H1 (cell line): ENCODE measurements around the gene KRTAP12-4. TPM values are rescaled to one million over a fixed set of nuclear protein-coding genes. Genes with fewer than 3 reads are reported as not detected.
A peak's percentile ranks its signal among the peaks of the same experiment; 100 is the strongest.

Source experiments
- CTCF ChIA-PET: fragments of 300-600 bp; sonication (Branson Sonifier 250); formaldehyde crosslinking; loops from one replicate; lab custom pipeline; 2021; ENCODE audit not compliant: partially characterized antibody; lab: Charles Lee
- POLR2A ChIA-PET: fragments of 300-600 bp; sonication (Branson Sonifier 250); formaldehyde crosslinking; loops from one replicate; lab custom pipeline; 2021; ENCODE audit warnings: inconsistent platforms; ENCODE audit not compliant: partially characterized antibody; lab: Charles Lee
- DNase-seq, 2 experiments: peaks; one replicate each; pipeline versions ENCODE4 v3.0.0 to v3.0.0-alpha.2; 2010 to 2022; ENCODE audit warnings: low spot score in 2 of 2, low read depth in 1 of 2, mixed read lengths in 1 of 2
- FAIRE-seq: peaks from 2 replicates; lab custom pipeline; 2011; peaks lifted over from hg19 to GRCh38; lab: Jason Lieb, UNC
- H2AFZ ChIP-seq: 2 replicates; pipeline ENCODE4 v1.8.1; 2012; ENCODE audit warnings: low read length, inconsistent platforms
- H2AK5ac ChIP-seq: 2 replicates; pipeline ENCODE4 v1.6.1; 2013; ENCODE audit warnings: low read depth, low read length
- H2BK120ac ChIP-seq: replicated peaks from 2 replicates; pipeline ENCODE3; 2013; ENCODE audit warnings: low read depth, low read length, inconsistent platforms
- H2BK12ac ChIP-seq: 2 replicates; pipeline ENCODE4 v1.6.1; 2013; ENCODE audit warnings: low read depth, low read length
- H2BK15ac ChIP-seq: 2 replicates; pipeline ENCODE4 v1.6.1; 2013; ENCODE audit warnings: low read length
- H2BK20ac ChIP-seq: 2 replicates; pipeline ENCODE4 v1.6.1; 2013; ENCODE audit warnings: low read length
- H2BK5ac ChIP-seq: 2 replicates; pipeline ENCODE4 v1.6.1; 2013; ENCODE audit warnings: low read depth, low read length
- H3K14ac ChIP-seq: 2 replicates; pipeline ENCODE4 v1.6.1; 2013; ENCODE audit warnings: inconsistent platforms; ENCODE audit not compliant: insufficient read length
- H3K18ac ChIP-seq: 2 replicates; pipeline ENCODE4 v1.6.1; 2013; ENCODE audit warnings: low read length; ENCODE audit errors: extremely low read depth
- H3K23ac ChIP-seq: 2 replicates; pipeline ENCODE4 v1.6.1; 2013; ENCODE audit warnings: inconsistent platforms; ENCODE audit not compliant: insufficient read length
- H3K23me2 ChIP-seq: 2 replicates; pipeline ENCODE4 v1.6.1; 2013; ENCODE audit warnings: low read depth, low read length
- H3K27ac ChIP-seq: 2 replicates; pipeline ENCODE4 v1.6.1; 2011; ENCODE audit warnings: low read depth, low read length, inconsistent platforms
- H3K27me3 ChIP-seq, 4 experiments: replicated peaks in 1 of 4; 1 replicate in 1 of 4; 2 replicates in 3 of 4; pipeline versions ENCODE4 v1.6.1 to v1.8.1; 2011 to 2013; ENCODE audit warnings: low read length in 3 of 4, mild to moderate bottlenecking in 3 of 4, inconsistent platforms in 2 of 4, mixed read lengths in 2 of 4, moderate library complexity in 1 of 4; ENCODE audit not compliant: control insufficient read depth in 3 of 4, insufficient read depth in 3 of 4; ENCODE audit errors: extremely low read depth in 1 of 4
- H3K36me3 ChIP-seq, 4 experiments: 2 replicates each; pipeline versions ENCODE4 v1.6.1 to v1.8.1; 2011 to 2013; ENCODE audit warnings: mild to moderate bottlenecking in 4 of 4, low read length in 3 of 4, moderate library complexity in 2 of 4, control low read depth in 1 of 4, inconsistent platforms in 1 of 4; ENCODE audit not compliant: insufficient read depth in 4 of 4, control insufficient read depth in 2 of 4
- H3K4ac ChIP-seq: replicated peaks from 2 replicates; pipeline ENCODE3; 2013; ENCODE audit warnings: low read length, low read depth, mixed read lengths, inconsistent platforms; ENCODE audit not compliant: insufficient read length
- H3K4me1 ChIP-seq, 4 experiments: replicated peaks in 1 of 4; 1 replicate in 1 of 4; 2 replicates in 3 of 4; pipeline versions ENCODE4 v1.6.1 to v1.8.1; 2011 to 2013; ENCODE audit warnings: low read length in 3 of 4, inconsistent platforms in 2 of 4, mixed read lengths in 1 of 4; ENCODE audit not compliant: insufficient read depth in 4 of 4, control insufficient read depth in 3 of 4
- H3K4me2 ChIP-seq, 2 experiments: 2 replicates each; pipeline versions ENCODE4 v1.6.1 to v1.8.1; 2011 to 2013; ENCODE audit warnings: low read depth in 2 of 2, low read length in 2 of 2, control low read depth in 1 of 2, inconsistent platforms in 1 of 2, mild to moderate bottlenecking in 1 of 2; ENCODE audit not compliant: insufficient read depth in 1 of 2
- H3K4me3 ChIP-seq, 4 experiments: fragments of 200-600, 300-600 bp in 1 of 4; sonication (generic), shearing (Covaris generic), sonication (Bioruptor Twin) in 1 of 4; 2 replicates each; pipeline versions ENCODE4 v1.5.1 to v1.8.1; 2011 to 2016; ENCODE audit warnings: low read length in 4 of 4, low read depth in 3 of 4, control low read depth in 2 of 4, inconsistent platforms in 2 of 4, mild to moderate bottlenecking in 2 of 4, mixed read lengths in 1 of 4, moderate library complexity in 1 of 4; ENCODE audit not compliant: insufficient read depth in 2 of 4; ENCODE audit errors: extremely low read depth in 1 of 4
- H3K56ac ChIP-seq: replicated peaks from 2 replicates; pipeline ENCODE3; 2013; ENCODE audit warnings: low read depth, mild to moderate bottlenecking, mixed read lengths, low read length, inconsistent platforms; ENCODE audit not compliant: insufficient read length
- H3K79me1 ChIP-seq: 2 replicates; pipeline ENCODE4 v1.6.1; 2013; ENCODE audit warnings: low read depth, low read length, control low read depth
- H3K79me2 ChIP-seq, 2 experiments: 2 replicates each; pipeline versions ENCODE4 v1.6.1 to v1.8.1; 2012 to 2013; ENCODE audit warnings: low read length in 2 of 2, mild to moderate bottlenecking in 2 of 2, inconsistent platforms in 1 of 2; ENCODE audit not compliant: insufficient read depth in 2 of 2, control insufficient read depth in 1 of 2
- H3K9ac ChIP-seq, 4 experiments: replicated peaks in 1 of 4; 1 replicate in 1 of 4; 2 replicates in 3 of 4; pipeline versions ENCODE4 v1.6.1 to v1.8.1; 2011 to 2013; ENCODE audit warnings: low read depth in 3 of 4, low read length in 3 of 4, control low read depth in 2 of 4, mild to moderate bottlenecking in 2 of 4, moderate library complexity in 2 of 4, inconsistent platforms in 1 of 4; ENCODE audit errors: extremely low read depth in 1 of 4
- H3K9me3 ChIP-seq, 2 experiments: 2 replicates each; pipeline versions ENCODE4 v1.6.1 to v1.8.1; 2012 to 2013; ENCODE audit warnings: mild to moderate bottlenecking in 2 of 2, moderate library complexity in 2 of 2, control low read depth in 1 of 2, inconsistent platforms in 1 of 2, low read depth in 1 of 2, low read length in 1 of 2, mixed read lengths in 1 of 2; ENCODE audit not compliant: insufficient read depth in 2 of 2
- H4K20me1 ChIP-seq, 2 experiments: replicated peaks in 1 of 2; 2 replicates each; pipeline versions ENCODE3 to v1.8.1; 2011 to 2013; ENCODE audit warnings: inconsistent platforms in 2 of 2, low read length in 2 of 2, mild to moderate bottlenecking in 1 of 2; ENCODE audit not compliant: insufficient read depth in 2 of 2, control insufficient read depth in 1 of 2
- H4K5ac ChIP-seq: 2 replicates; pipeline ENCODE4 v1.6.1; 2013; ENCODE audit warnings: low read length, low read depth, mixed read lengths, inconsistent platforms; ENCODE audit not compliant: insufficient read length
- H4K8ac ChIP-seq: 2 replicates; pipeline ENCODE4 v1.8.0; 2013; ENCODE audit warnings: mild to moderate bottlenecking, moderate library complexity, low read length, inconsistent platforms; ENCODE audit not compliant: insufficient read depth; ENCODE audit errors: extremely low read depth
- H4K91ac ChIP-seq: replicated peaks from 2 replicates; pipeline ENCODE3; 2013; ENCODE audit warnings: low read length, mixed read lengths, inconsistent platforms; ENCODE audit not compliant: insufficient read length
- ASH2L ChIP-seq: fragments of 200-600, 300-600 bp; sonication (generic); IDR thresholded peaks from one replicate; pipeline ENCODE4 v1.7.1; 2017; ENCODE audit warnings: low read length
- CBX5 ChIP-seq: fragments of 300-800, 300-1000 bp; sonication (generic); IDR thresholded peaks from 2 replicates; pipeline ENCODE4 v1.7.1; 2016; ENCODE audit warnings: antibody characterized with exemption, low read length, low read depth
- CTBP2 ChIP-seq: IDR thresholded peaks from 2 replicates; pipeline ENCODE4 v1.7.0; 2011; ENCODE audit warnings: borderline replicate concordance, mild to moderate bottlenecking, moderate library complexity, mixed read lengths, low read length; ENCODE audit not compliant: insufficient read depth, insufficient read length
- HDAC6 ChIP-seq: IDR thresholded peaks from one replicate; pipeline ENCODE4 v1.7.1; 2012; ENCODE audit warnings: low read depth, mild to moderate bottlenecking, inconsistent platforms, low read length, moderate library complexity
- JUN ChIP-seq: IDR thresholded peaks from 2 replicates; pipeline ENCODE4 v1.6.1; 2011; ENCODE audit warnings: low read depth, mild to moderate bottlenecking, improper control_type of control experiment, low read length
- JUND ChIP-seq: IDR thresholded peaks from 2 replicates; pipeline ENCODE4 v1.6.1; 2011; ENCODE audit warnings: mild to moderate bottlenecking, improper control_type of control experiment, low read length
- KDM1A ChIP-seq: fragments of 200-600, 300-600 bp; sonication (generic); IDR thresholded peaks from 2 replicates; pipeline ENCODE4 v1.7.1; 2016; ENCODE audit warnings: mild to moderate bottlenecking, low read length, borderline replicate concordance
- POLR2A ChIP-seq, 2 experiments: IDR thresholded peaks; 1 replicate in 1 of 2; 2 replicates in 1 of 2; pipeline ENCODE4 v1.6.1; 2011; ENCODE audit warnings: low read depth in 2 of 2, low read length in 2 of 2, mild to moderate bottlenecking in 2 of 2; ENCODE audit errors: control extremely low read depth in 1 of 2
- RBBP5 ChIP-seq: IDR thresholded peaks from 2 replicates; pipeline ENCODE4 v1.7.1; 2012; ENCODE audit warnings: low read depth, mild to moderate bottlenecking, inconsistent platforms, low read length, moderate library complexity, borderline replicate concordance
- SP1 ChIP-seq: IDR thresholded peaks from 2 replicates; pipeline ENCODE4 v1.6.1; 2011; ENCODE audit warnings: low read depth, low read length
- TAF7 ChIP-seq: optimal IDR thresholded peaks from 2 replicates; pipeline ENCODE3; 2011; ENCODE audit warnings: low read depth, mild to moderate bottlenecking, inconsistent platforms, low read length, moderate library complexity, borderline replicate concordance
- ZNF274 ChIP-seq: IDR thresholded peaks from 2 replicates; pipeline ENCODE4 v1.7.0; 2012; ENCODE audit warnings: low read length, borderline replicate concordance; ENCODE audit errors: extremely low read depth
- WGBS, 2 experiments: shearing (Covaris generic) in 1 of 2; methylation state at CpG; one replicate each; pipeline versions ENCODE4 v1.1.6 to v1.1.7; 2013 to 2015; ENCODE audit warnings: low lambda C conversion rate in 2 of 2, mixed read lengths in 2 of 2, inconsistent platforms in 1 of 2, low coverage in 1 of 2, missing lambda C conversion rate in 1 of 2; ENCODE audit not compliant: insufficient replicate concordance in 2 of 2, insufficient coverage in 1 of 2, insufficient read length in 1 of 2; ENCODE audit errors: extremely low coverage in 1 of 2, missing lambda C conversion rate in 1 of 2; 5-methylcytosine and 5-hydroxymethylcytosine counted together
- polyA plus RNA-seq, 7 experiments: library from polyadenylated mRNA; depleted of rRNA in 3 of 7; stranded (reverse) in 5 of 7; unstranded in 2 of 7; fragments of >200 nt in 5 of 7; fragments of 200-250 nt in 2 of 7; gene quantifications; 1 replicate in 5 of 7; 2 replicates in 1 of 7; 4 replicates in 1 of 7; pipeline versions ENCODE4 v1.2.1 to v1.2.3, GENCODE V29; 2011 to 2013; ENCODE audit warnings: missing spikeins in 2 of 7, mixed read lengths in 2 of 7
- total RNA-seq: library from RNA; stranded (reverse); fragmentation: NEBNext Ultra II Directional; extraction: Animal tissue kit (Norgen Biotek cat#: 25700); gene quantifications from 2 replicates; pipeline ENCODE4 v1.2.1, GENCODE V29; 2021
- TF ChIP-seq, protein P1 (sequence below): IDR thresholded peaks from 2 replicates; pipeline ENCODE4 v1.6.1; 2012; ENCODE audit warnings: inconsistent platforms

The KRTAP12-4 gene
- total and polyA plus RNA-seq, 2 of the 8 experiments (the other 6 are each of a cell fraction or from before 2014, with no cell fraction given), result not detected

DNA sequence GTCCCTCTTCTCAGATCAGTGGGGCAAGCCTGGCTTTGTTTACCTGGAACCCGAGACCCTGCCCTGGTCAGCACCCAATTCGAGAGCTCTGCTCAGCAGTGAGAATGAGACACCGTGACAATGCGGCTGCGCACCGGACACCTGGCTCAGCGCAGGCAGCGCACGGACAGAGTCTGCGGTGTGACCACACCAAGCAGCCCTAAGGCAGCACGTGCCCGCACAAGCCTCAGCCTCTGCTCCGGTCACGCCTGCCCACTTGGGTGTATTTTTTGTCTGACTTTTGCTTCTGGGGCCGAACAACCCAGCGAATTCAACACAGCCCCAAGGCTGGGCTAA is 37.9 kb downstream of the KRTAP12-4 start:
- peak overlapping the region; percentile 76 for H3K4ac ChIP-seq
- H3K56ac ChIP-seq, result no peak overlapping the region
- peak in 1 of 2 experiments; percentile 45 for DNase-seq
- no peak overlapping the region for H4K5ac ChIP-seq
- peak overlapping the region; percentile 84; the same call in 1 of the 2 replicates for H2BK12ac ChIP-seq
- no peak overlapping the region for H2BK120ac ChIP-seq
- H3K9me3 ChIP-seq, result peaks cover 11 to 12% of the 10 kb centered on the region in 2 experiments
- H3K23ac ChIP-seq, result no peak overlapping the region
- H3K9ac ChIP-seq, result no peak overlapping the region
- no peaks in the 10 kb centered on the region for H3K36me3 ChIP-seq
- peak overlapping the region; percentile 60; the same call in 1 of the 2 replicates for H2BK5ac ChIP-seq
- peaks cover 0 to 6% (median 2%) of the 10 kb centered on the region in 4 experiments; a peak in 4 of 7 replicates for H3K4me1 ChIP-seq
- no peak overlapping the region for H2AFZ ChIP-seq
- no peaks in the 10 kb centered on the region; the same call in 1 of the 2 replicates for H3K79me1 ChIP-seq
- no peak overlapping the region for H3K4me3 ChIP-seq
- peak overlapping the region; percentile 32; the same call in 1 of the 2 replicates for H3K18ac ChIP-seq
- no peak overlapping the region for H3K4me2 ChIP-seq
- no peaks in the 10 kb centered on the region for H3K79me2 ChIP-seq
- H2BK15ac ChIP-seq, result peak overlapping the region; percentile 72; the same call in 1 of the 2 replicates
- 85% methylated on average over 16 of the region's 16 CpGs; no CpG with 5 or more reads in 1 of the 2 experiments for WGBS, 2 experiments
- no peak overlapping the region for H2AK5ac ChIP-seq
- no peak overlapping the region for H3K27ac ChIP-seq
- H3K23me2 ChIP-seq, result no peaks in the 10 kb centered on the region
- CTCF ChIA-PET, result interaction anchor here (0.7 to 4.0 kb wide), 10 partner anchors 9 to 183 kb away, joined by 3 to 16 read pairs (median 3); partner anchors contain the start of gene KRTAP10-9
- no peak overlapping the region for H3K14ac ChIP-seq
- peak overlapping the region; percentile 69 for H4K91ac ChIP-seq
- peaks cover 0 to 1% of the 10 kb centered on the region in 2 experiments for H4K20me1 ChIP-seq
- peak overlapping the region; percentile 66; the same call in 1 of the 2 replicates for H2BK20ac ChIP-seq
- POLR2A ChIA-PET, result interaction anchor here (0.7 to 1.7 kb wide), 3 partner anchors 87 to 96 kb away, joined by 3 read pairs; no protein-coding TSS in a partner anchor
- no peak for FAIRE-seq
- H4K8ac ChIP-seq, result peak overlapping the region; percentile 45; the same call in 1 of the 2 replicates
- no peaks in the 10 kb centered on the region for H3K27me3 ChIP-seq
- TF ChIP-seq, protein P1, sequence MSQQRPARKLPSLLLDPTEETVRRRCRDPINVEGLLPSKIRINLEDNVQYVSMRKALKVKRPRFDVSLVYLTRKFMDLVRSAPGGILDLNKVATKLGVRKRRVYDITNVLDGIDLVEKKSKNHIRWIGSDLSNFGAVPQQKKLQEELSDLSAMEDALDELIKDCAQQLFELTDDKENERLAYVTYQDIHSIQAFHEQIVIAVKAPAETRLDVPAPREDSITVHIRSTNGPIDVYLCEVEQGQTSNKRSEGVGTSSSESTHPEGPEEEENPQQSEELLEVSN, result no peak
- TF ChIP-seq CTBP2, result no peak
- TF ChIP-seq RBBP5, result no peak
- TF ChIP-seq ASH2L, result no peak
- no peak for TF ChIP-seq CBX5
- TF ChIP-seq HDAC6, result no peak
- no peak for TF ChIP-seq ZNF274
- TF ChIP-seq TAF7, result no peak
- TF ChIP-seq JUN, result no peak
- TF ChIP-seq SP1, result no peak
- no peak for TF ChIP-seq JUND
- TF ChIP-seq KDM1A, result no peak
- no peak for TF ChIP-seq POLR2A (IDR thresholded peaks at IDR 0.05; ENCODE audit: control extremely low read depth in 1 of 2, low read depth in 2 of 2, low read length in 2 of 2)
